GM12865 (cell line): ENCODE results near the gene REEP6.

ENCODE experiments used
- DNase-seq: peaks from one replicate; pipeline ENCODE4 v3.0.0; 2010; ENCODE audit warnings: low read depth
- H3K4me3 ChIP-seq: 2 replicates; pipeline ENCODE4 v1.5.1; 2011; ENCODE audit warnings: mild to moderate bottlenecking, low read depth, low read length, control low read depth
- TF ChIP-seq, protein P1 (sequence below): IDR thresholded peaks from 2 replicates; pipeline ENCODE4 v1.5.1; 2011; ENCODE audit warnings: low read length, control low read depth, low read depth, inconsistent platforms; ENCODE audit not compliant: insufficient read depth; ENCODE audit errors: missing control alignments

The REEP6 gene

DNA sequence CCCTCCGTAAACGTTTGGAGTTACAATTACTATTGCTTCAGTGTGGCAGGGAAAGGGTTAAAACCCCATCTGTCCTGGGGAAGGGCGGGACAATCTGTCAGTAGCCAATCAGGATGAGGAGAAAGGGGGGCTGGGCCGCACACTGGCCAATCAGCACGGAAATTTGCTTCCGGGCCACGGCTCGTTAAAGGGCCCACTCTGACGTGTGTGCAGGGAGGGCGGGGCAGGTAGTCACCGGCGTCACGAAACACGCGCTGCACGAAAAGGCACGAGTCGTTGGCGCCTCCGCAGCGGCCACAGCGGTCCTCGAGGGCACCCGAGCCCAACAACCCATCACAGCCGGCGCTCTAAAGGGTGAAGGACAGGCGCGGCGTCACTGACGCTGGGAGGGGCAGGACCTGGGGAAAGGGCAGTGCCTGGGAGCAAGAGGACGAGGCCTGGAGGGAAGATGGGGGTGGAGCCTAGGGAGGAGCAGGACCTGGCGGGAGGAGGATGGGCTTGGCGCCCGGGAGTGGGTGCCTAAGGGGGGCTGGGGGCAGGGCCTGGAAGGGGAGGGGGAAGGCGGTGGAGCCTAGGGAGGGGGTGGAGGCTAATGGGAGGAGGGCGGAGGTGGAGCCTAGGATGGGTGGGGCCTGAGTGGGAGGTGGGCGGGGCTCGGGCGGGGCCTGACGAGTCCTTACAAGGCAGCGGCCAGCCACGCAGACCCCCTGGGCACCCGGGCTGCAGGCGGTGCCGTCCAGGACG is 17.0 kb downstream of the REEP6 start:
- TF ChIP-seq, protein P1, sequence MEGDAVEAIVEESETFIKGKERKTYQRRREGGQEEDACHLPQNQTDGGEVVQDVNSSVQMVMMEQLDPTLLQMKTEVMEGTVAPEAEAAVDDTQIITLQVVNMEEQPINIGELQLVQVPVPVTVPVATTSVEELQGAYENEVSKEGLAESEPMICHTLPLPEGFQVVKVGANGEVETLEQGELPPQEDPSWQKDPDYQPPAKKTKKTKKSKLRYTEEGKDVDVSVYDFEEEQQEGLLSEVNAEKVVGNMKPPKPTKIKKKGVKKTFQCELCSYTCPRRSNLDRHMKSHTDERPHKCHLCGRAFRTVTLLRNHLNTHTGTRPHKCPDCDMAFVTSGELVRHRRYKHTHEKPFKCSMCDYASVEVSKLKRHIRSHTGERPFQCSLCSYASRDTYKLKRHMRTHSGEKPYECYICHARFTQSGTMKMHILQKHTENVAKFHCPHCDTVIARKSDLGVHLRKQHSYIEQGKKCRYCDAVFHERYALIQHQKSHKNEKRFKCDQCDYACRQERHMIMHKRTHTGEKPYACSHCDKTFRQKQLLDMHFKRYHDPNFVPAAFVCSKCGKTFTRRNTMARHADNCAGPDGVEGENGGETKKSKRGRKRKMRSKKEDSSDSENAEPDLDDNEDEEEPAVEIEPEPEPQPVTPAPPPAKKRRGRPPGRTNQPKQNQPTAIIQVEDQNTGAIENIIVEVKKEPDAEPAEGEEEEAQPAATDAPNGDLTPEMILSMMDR: no peak
- DNase-seq: peak; percentile 80
- H3K4me3 ChIP-seq: no peak overlapping the region

DNA sequence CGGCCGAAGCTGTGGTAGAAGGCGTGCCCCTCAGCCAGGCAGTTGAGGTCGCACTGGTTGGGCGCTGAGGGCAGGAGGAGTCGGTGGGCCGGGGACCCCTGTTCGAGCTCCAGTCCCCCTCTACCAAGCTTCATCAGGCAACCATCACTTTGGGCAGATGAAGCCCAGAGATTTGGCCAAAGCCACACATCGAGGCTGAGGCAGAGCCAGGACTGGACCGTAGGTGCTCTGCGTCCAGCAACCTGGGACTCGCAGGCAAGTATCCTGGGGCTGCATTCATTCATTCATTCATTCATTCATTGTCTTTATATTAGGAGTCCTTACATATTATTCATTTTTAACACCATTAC is 17.5 kb downstream of the REEP6 start:
- no peak for DNase-seq
- TF ChIP-seq, protein P1: no peak
- no peak overlapping the region for H3K4me3 ChIP-seq

DNA sequence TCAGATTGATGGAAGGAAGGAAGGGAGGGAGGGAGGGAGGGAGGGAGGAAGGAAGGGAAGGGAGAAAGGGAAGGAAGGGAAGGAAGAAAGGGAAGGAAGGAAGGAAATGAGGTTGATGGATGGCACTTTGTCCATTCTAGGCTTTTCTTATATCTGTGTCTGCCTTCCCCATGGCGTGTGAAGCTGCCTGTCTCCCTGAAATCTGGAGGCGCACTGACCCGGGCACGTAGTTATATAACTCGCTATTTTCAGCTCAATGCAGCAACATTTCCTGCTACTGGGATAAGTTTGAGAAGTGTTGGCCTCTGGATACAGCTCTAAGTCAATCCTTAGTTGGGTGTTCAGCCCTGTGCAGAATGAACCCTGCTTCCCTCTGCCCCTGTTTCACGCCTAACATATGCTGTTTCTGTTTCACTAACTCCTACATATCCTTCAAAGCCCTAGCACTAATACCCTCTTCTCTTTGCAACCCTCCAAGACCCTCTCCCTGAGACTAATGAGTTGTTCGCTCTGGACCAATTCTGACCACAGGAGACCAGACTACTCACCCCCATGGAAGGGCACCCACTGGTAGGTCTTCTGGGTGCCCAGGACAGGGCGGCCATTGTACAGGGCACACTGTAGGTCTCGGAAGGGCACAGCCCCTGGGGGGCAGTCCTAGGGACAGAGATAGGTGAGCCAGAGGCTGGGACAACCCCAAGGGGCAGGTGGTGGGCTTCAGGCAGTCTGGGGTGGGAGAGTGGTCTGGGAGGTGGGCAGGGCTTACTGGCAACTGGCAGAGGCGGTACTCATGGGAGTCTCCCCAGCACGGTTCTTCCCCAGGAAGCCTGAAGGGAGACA is 18.8 kb downstream of the REEP6 start:
- TF ChIP-seq, protein P1: no peak
- DNase-seq: no peak
- no peak overlapping the region for H3K4me3 ChIP-seq

DNA sequence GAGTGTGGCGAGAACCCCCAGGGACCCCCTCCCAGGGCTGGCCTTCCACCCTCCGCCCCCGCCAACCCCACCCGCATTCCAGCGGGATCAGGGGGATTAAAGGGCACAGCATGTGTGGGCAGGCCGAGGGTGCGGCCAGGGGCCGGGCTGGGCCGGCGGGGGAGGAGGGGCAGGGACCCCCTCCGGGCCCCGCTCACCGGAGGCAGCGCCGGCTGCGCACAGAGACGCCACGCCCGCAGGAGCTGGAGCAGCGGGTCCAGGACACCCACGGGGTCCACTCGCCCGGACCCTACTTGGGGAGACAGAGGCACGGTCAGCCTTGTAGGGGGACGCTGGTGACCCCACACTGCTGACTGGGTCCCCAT is 19.4 kb downstream of the REEP6 start:
- no peak overlapping the region for H3K4me3 ChIP-seq
- TF ChIP-seq, protein P1: no peak
- DNase-seq: no peak

DNA sequence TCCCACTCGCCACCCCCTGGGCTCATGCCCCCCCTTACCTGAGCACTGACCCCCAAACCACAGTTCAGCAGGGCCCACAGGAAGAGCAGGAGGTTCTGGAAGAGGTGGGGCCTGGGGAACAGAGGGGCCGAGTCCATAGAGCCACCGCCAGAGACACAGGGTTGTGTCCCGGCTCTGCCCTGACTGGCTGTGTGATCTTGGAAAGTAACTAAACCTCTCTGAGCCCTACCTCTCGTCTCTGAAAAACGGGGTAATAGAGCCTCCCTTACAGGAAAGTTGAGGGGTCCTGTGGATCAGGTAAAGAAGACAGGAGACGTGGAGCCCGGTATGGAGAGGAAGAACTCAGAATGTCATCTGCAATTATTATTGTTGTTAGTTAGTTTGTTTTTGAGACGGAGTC is 19.8 kb downstream of the REEP6 start:
- H3K4me3 ChIP-seq: no peak overlapping the region
- TF ChIP-seq, protein P1: no peak
- no peak for DNase-seq

DNA sequence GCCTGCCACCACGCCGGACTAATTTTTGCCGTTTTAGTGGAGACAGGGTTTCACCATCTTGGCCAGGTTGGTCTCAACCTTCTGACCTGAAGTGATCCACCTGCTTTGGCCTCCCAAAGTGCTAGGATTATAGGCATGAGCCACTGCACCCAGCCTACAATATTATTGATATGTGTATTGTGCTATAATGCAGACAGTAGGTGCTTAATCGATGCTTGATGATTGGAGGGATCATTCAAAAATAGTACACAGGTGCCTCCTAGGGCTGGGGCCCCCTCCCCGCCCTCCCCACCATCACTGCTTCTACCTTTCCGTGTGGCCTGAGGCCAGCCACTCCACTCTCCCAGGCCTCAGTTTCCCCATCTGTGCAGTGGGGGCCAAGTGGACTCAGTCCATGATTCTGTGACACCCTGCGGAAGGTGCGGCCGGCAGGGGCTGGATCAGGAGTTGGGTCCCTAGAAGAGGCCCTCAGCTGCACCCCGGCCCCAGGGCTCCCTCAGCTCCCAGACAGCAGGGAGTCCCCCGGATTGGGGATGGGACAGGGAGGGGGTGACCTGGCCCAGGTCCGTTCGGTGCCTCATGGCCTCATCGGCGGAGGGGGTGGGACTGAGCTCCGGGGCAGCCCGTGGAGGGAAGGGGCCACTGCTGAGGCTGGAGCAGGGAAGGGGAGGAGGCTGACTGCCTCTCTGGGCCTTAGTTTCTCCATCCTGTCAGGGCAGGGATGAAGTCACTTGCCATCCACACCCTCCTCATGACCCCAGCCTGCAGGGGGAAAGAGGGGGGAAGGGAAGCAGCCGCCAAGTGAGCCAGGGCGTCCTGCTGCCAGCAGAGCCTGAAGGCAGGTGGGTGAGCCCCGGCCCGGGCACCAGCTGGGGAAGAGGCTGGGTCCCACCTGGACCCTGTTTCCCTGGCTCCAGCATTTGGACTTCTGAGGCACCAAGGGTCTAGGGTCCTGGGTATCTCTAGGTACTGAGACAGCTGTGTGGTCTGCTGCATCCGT is 20.6 kb downstream of the REEP6 start:
- TF ChIP-seq, protein P1: no peak
- no peak overlapping the region for H3K4me3 ChIP-seq
- DNase-seq: no peak
